SK-N-SH (cell line): ENCODE results near the gene ZNF366. TPM values are rescaled to one million over a fixed set of nuclear protein-coding genes. Genes with fewer than 3 reads are reported as not detected.

Source experiments
- CTCF ChIA-PET: fragments of 300-600, 350-600 bp; formaldehyde crosslinking; extraction: SDS; loops from one replicate; lab custom pipeline; 2021; lab: Yijun Ruan, JAX
- POLR2A ChIA-PET: fragments of 350-600 bp; sonication (Branson Sonifier 250); formaldehyde crosslinking; extraction: SDS; loops from one replicate; lab custom pipeline; 2020; ENCODE audit warnings: antibody characterized with exemption, inconsistent platforms; lab: Yijun Ruan, JAX
- DNase-seq: peaks from one replicate; pipeline ENCODE4 v3.0.0; 2012
- H2AFZ ChIP-seq: fragments of 200-600 bp; sonication (generic); 2 replicates; pipeline ENCODE4 v1.8.1; 2016; ENCODE audit warnings: antibody characterized with exemption, mild to moderate bottlenecking, low read depth
- H3F3A ChIP-seq: fragments of 200-600 bp; sonication (generic); replicated peaks from 2 replicates; pipeline ENCODE3; 2016; ENCODE audit warnings: antibody characterized with exemption, mild to moderate bottlenecking; ENCODE audit not compliant: insufficient read depth
- H3K27ac ChIP-seq, 2 experiments: fragments of 200-500 bp in 1 of 2; fragments of 200-600 bp in 1 of 2; sonication (Bioruptor generic) in 1 of 2; sonication (generic), shearing (Covaris generic) in 1 of 2; 2 replicates each; pipeline versions ENCODE4 v1.5.1 to v1.6.1; 2014 to 2016; ENCODE audit warnings: low read depth in 2 of 2, inconsistent platforms in 1 of 2, low read length in 1 of 2, mild to moderate bottlenecking in 1 of 2, mixed read lengths in 1 of 2
- H3K27me3 ChIP-seq: fragments of 200-600 bp; sonication (generic), shearing (Covaris generic); 2 replicates; pipeline ENCODE4 v1.6.1; 2016; ENCODE audit warnings: mixed run types; ENCODE audit not compliant: insufficient read depth
- H3K36me3 ChIP-seq, 2 experiments: fragments of 200-500 bp in 1 of 2; fragments of 200-600 bp in 1 of 2; sonication (Bioruptor generic) in 1 of 2; sonication (generic) in 1 of 2; replicated peaks in 1 of 2; 2 replicates each; pipeline versions ENCODE3 to v1.5.1; 2014 to 2016; ENCODE audit warnings: low read length in 1 of 2, mild to moderate bottlenecking in 1 of 2; ENCODE audit not compliant: insufficient read depth in 2 of 2, control insufficient read depth in 1 of 2
- H3K4me1 ChIP-seq, 2 experiments: fragments of 200-500 bp in 1 of 2; fragments of 200-600 bp in 1 of 2; sonication (Bioruptor generic) in 1 of 2; sonication (generic), shearing (Covaris generic) in 1 of 2; 2 replicates each; pipeline versions ENCODE4 v1.5.1 to v1.6.1; 2014 to 2016; ENCODE audit warnings: low read depth in 1 of 2, low read length in 1 of 2, mixed run types in 1 of 2; ENCODE audit not compliant: insufficient read depth in 2 of 2, control insufficient read depth in 1 of 2
- H3K4me2 ChIP-seq: fragments of 200-600 bp; sonication (generic), shearing (Covaris generic); 2 replicates; pipeline ENCODE4 v1.6.1; 2017; ENCODE audit warnings: mixed run types
- H3K4me3 ChIP-seq, 2 experiments: fragments of 200-500 bp in 1 of 2; fragments of 200-600 bp in 1 of 2; sonication (Bioruptor generic) in 1 of 2; sonication (generic), shearing (Covaris generic) in 1 of 2; 2 replicates each; pipeline versions ENCODE4 v1.5.1 to v1.8.1; 2014 to 2016; ENCODE audit warnings: low read depth in 2 of 2, inconsistent platforms in 1 of 2, low read length in 1 of 2, mild to moderate bottlenecking in 1 of 2, mixed read lengths in 1 of 2, moderate library complexity in 1 of 2
- H3K79me2 ChIP-seq: fragments of 200-600 bp; sonication (generic); 2 replicates; pipeline ENCODE4 v1.8.1; 2017; ENCODE audit warnings: mild to moderate bottlenecking; ENCODE audit not compliant: insufficient read depth
- H3K9ac ChIP-seq: fragments of 200-600 bp; sonication (generic); 2 replicates; pipeline ENCODE4 v1.6.1; 2017; ENCODE audit warnings: mixed run types
- H3K9me2 ChIP-seq: fragments of 200-600 bp; sonication (generic); 2 replicates; pipeline ENCODE4 v1.6.1; 2017; ENCODE audit warnings: mixed run types
- H3K9me3 ChIP-seq: fragments of 200-600 bp; sonication (generic); 2 replicates; pipeline ENCODE4 v1.6.1; 2017; ENCODE audit warnings: mixed run types, mild to moderate bottlenecking, moderate library complexity
- H4K20me1 ChIP-seq: fragments of 200-600 bp; sonication (generic); 2 replicates; pipeline ENCODE4 v1.6.1; 2017; ENCODE audit warnings: mild to moderate bottlenecking, mixed run types; ENCODE audit not compliant: insufficient read depth
- CTCF ChIP-seq: fragments of 200-600 bp; sonication (generic); IDR thresholded peaks from 2 replicates; pipeline ENCODE4 v1.6.1; 2017; ENCODE audit warnings: antibody characterized with exemption, mild to moderate bottlenecking, moderate library complexity
- ELF1 ChIP-seq: IDR thresholded peaks from 2 replicates; pipeline ENCODE4 v1.4.0; 2012
- EP300 ChIP-seq, 2 experiments: IDR thresholded peaks; 2 replicates each; pipeline versions ENCODE4 v1.4.0 to v1.6.1; 2012; ENCODE audit warnings: borderline replicate concordance in 1 of 2, low read depth in 1 of 2, low read length in 1 of 2
- EZH2phosphoT487 ChIP-seq: fragments of 200-600 bp; sonication (generic); IDR thresholded peaks from 2 replicates; pipeline ENCODE4 v1.6.1; 2017; ENCODE audit warnings: low read depth, mixed run types, mild to moderate bottlenecking, antibody characterized with exemption, moderate library complexity, borderline replicate concordance
- FOSL2 ChIP-seq: IDR thresholded peaks from 2 replicates; pipeline ENCODE4 v1.4.0; 2012; ENCODE audit warnings: low read depth, mild to moderate bottlenecking, moderate library complexity, borderline replicate concordance
- FOXJ3 ChIP-seq: sonication (generic); formaldehyde crosslinking; IDR thresholded peaks from 2 replicates; pipeline ENCODE4 v1.5.1; 2020; ENCODE audit warnings: mild to moderate bottlenecking, missing genetic modification reagents
- FOXM1 ChIP-seq: IDR thresholded peaks from 2 replicates; pipeline ENCODE4 v1.4.0; 2012; ENCODE audit warnings: low read depth, mild to moderate bottlenecking
- IRF3 ChIP-seq: fragments of 150-350 bp; IDR thresholded peaks from 2 replicates; pipeline ENCODE4 v1.6.1; 2016; ENCODE audit warnings: mild to moderate bottlenecking, low read depth, low read length
- MEF2A ChIP-seq: IDR thresholded peaks from 2 replicates; pipeline ENCODE4 v1.4.0; 2012; ENCODE audit warnings: low read depth, borderline replicate concordance
- MXI1 ChIP-seq: IDR thresholded peaks from 2 replicates; pipeline ENCODE4 v1.6.1; 2012; ENCODE audit warnings: mild to moderate bottlenecking, low read depth, low read length, improper control_type of control experiment
- NFIC ChIP-seq: IDR thresholded peaks from 2 replicates; pipeline ENCODE4 v1.4.0; 2012; ENCODE audit warnings: borderline replicate concordance
- NRF1 ChIP-seq: IDR thresholded peaks from 2 replicates; pipeline ENCODE4 v1.6.1; 2012; ENCODE audit warnings: low read depth, mild to moderate bottlenecking, low read length
- PBX3 ChIP-seq: IDR thresholded peaks from 2 replicates; pipeline ENCODE4; 2012
- POLR2AphosphoS5 ChIP-seq: IDR thresholded peaks from 2 replicates; pipeline ENCODE4 v1.6.1; 2012; ENCODE audit warnings: low read depth, low read length
- RXRA ChIP-seq: IDR thresholded peaks from 2 replicates; pipeline ENCODE4 v1.4.0; 2012; ENCODE audit warnings: low read depth, mild to moderate bottlenecking, borderline replicate concordance
- TCF12 ChIP-seq: IDR thresholded peaks from 2 replicates; pipeline ENCODE4 v1.4.0; 2012
- USF1 ChIP-seq: IDR thresholded peaks from 2 replicates; pipeline ENCODE4 v1.4.0; 2012; ENCODE audit warnings: low read depth, borderline replicate concordance
- WGBS: methylation state at CpG from one replicate; pipeline ENCODE4 v1.1.6; 2017; ENCODE audit warnings: low lambda C conversion rate; 5-methylcytosine and 5-hydroxymethylcytosine counted together
- polyA plus RNA-seq, 3 experiments: library from polyadenylated mRNA; depleted of rRNA; stranded (reverse); fragments of >200 nt; gene quantifications; 2 replicates each; pipeline ENCODE4 v1.2.3, GENCODE V29; 2012

Gene ZNF366
- polyA plus RNA-seq, 1 of the 3 experiments (the other 2 are of a cell fraction), result not detected

GRCh38 chr5:72408603-72409002 is 98.6 kb downstream of the ZNF366 start:
- Histone ChIP-seq H3K4me2 (no peak overlapping the region), H3K27me3 (no peaks in the 10 kb centered on the region), H3K9me3 (no peaks in the 10 kb centered on the region), H3K9ac (no peak overlapping the region), H3K4me3 (no peak overlapping the region), H3K27ac (no peak overlapping the region), H2AFZ (no peak overlapping the region), H3K9me2 (no peaks in the 10 kb centered on the region), H3K79me2 (no peaks in the 10 kb centered on the region), H4K20me1 (no peaks in the 10 kb centered on the region), H3F3A (peaks cover 6% of the 10 kb centered on the region), H3K36me3 (no peaks in the 10 kb centered on the region), H3K4me1 (peaks cover 0 to 15% of the 10 kb centered on the region in 2 experiments; a peak in 1 of 4 replicates)
- ChIA-PET POLR2A (no interaction called here), CTCF (no interaction called here)
- no peak for DNase-seq
- WGBS, result 76% methylated on average over 4 of the region's 4 CpGs
- TF ChIP-seq NRF1, result no peak
- TF ChIP-seq POLR2AphosphoS5, result no peak
- no peak for TF ChIP-seq FOSL2
- TF ChIP-seq FOXJ3 (CRISPR knock-in tag), result no peak
- TF ChIP-seq RXRA, result no peak
- TF ChIP-seq MEF2A, result no peak
- no peak for TF ChIP-seq PBX3
- no peak for TF ChIP-seq NFIC
- no peak for TF ChIP-seq CTCF
- TF ChIP-seq ELF1, result no peak
- no peak for TF ChIP-seq USF1
- no peak for TF ChIP-seq TCF12
- no peak for TF ChIP-seq FOXM1
- TF ChIP-seq MXI1, result no peak
- no peak for TF ChIP-seq EP300 (IDR thresholded peaks at IDR 0.05; ENCODE audit: borderline replicate concordance in 1 of 2, low read depth in 1 of 2, low read length in 1 of 2)
- no peak for TF ChIP-seq IRF3
- no peak for TF ChIP-seq EZH2phosphoT487
